K562 (cell line): Measurements from ENCODE around the gene RDM1. TPM values are rescaled to one million over a fixed set of nuclear protein-coding genes. Genes with fewer than 3 reads are reported as not detected.

Experiments
- ATAC-seq: fragments of 200-7000 bp; cut with Tn5 transposase; 3 replicates; pipeline ENCODE4 v1.9.1; 2020; ENCODE audit warnings: moderate library complexity
- BruUV-seq: library from RNA; stranded (reverse); fragments of 400-500 nt; replicated peaks from 2 replicates; lab custom pipeline; 2021; lab: Mats Ljungman, UMichigan
- CTCF ChIA-PET: fragments of 300-600 bp; formaldehyde crosslinking; extraction: SDS; loops from one replicate; lab custom pipeline; 2021; ENCODE audit warnings: low intra/inter-chr PET ratio; lab: Yijun Ruan, JAX
- POLR2A ChIA-PET: fragments of 300-600, 350-650 bp; sonication (Branson Sonifier 250); formaldehyde crosslinking; extraction: SDS; loops from one replicate; lab custom pipeline; 2021; ENCODE audit warnings: antibody characterized with exemption, inconsistent platforms; lab: Yijun Ruan, JAX
- DNase-seq, 4 experiments: peaks; one replicate each; pipeline versions ENCODE4 v3.0.0 to v3.0.0-alpha.2; 2011 to 2018; ENCODE audit warnings: low spot score in 3 of 4, mixed read lengths in 3 of 4; ENCODE audit errors: extremely low read depth in 1 of 4
- FAIRE-seq: peaks from 2 replicates; lab custom pipeline; 2011; peaks lifted over from hg19 to GRCh38; lab: Jason Lieb, UNC
- H2AFZ ChIP-seq: 2 replicates; pipeline ENCODE4 v1.6.0; 2011; ENCODE audit warnings: low read depth, low read length, control low read depth, inconsistent platforms
- H3K27ac ChIP-seq: fragments of 200-600 bp; 3 replicates; pipeline ENCODE4 v1.8.0; 2011; ENCODE audit warnings: low read depth, mild to moderate bottlenecking, control low read depth, inconsistent platforms, low read length, moderate library complexity, mixed read lengths; ENCODE audit errors: extremely low read depth
- H3K27me3 ChIP-seq, 2 experiments: fragments of 300-600 bp in 1 of 2; 2 replicates in 1 of 2; 3 replicates in 1 of 2; pipeline versions ENCODE4 v1.6.0 to v1.8.0; 2011; ENCODE audit warnings: inconsistent platforms in 2 of 2, low read length in 2 of 2, mild to moderate bottlenecking in 1 of 2, mixed read lengths in 1 of 2, moderate library complexity in 1 of 2; ENCODE audit not compliant: control insufficient read depth in 2 of 2, insufficient read depth in 2 of 2
- H3K36me3 ChIP-seq: fragments of 300-600 bp; 3 replicates; pipeline ENCODE4 v1.8.0; 2011; ENCODE audit warnings: mild to moderate bottlenecking, low read length, inconsistent platforms; ENCODE audit not compliant: control insufficient read depth, insufficient read depth
- H3K4me1 ChIP-seq, 2 experiments: fragments of 200-600 bp in 1 of 2; replicated peaks in 1 of 2; 2 replicates in 1 of 2; 3 replicates in 1 of 2; pipeline versions ENCODE4 v1.5.1 to v1.8.0; 2011; ENCODE audit warnings: inconsistent platforms in 2 of 2, low read length in 2 of 2, mild to moderate bottlenecking in 1 of 2, mixed read lengths in 1 of 2, moderate library complexity in 1 of 2; ENCODE audit not compliant: control insufficient read depth in 2 of 2, insufficient read depth in 2 of 2
- H3K4me2 ChIP-seq: 2 replicates; pipeline ENCODE4 v1.6.1; 2011; ENCODE audit warnings: low read length, control low read depth, inconsistent platforms, mixed read lengths; ENCODE audit not compliant: insufficient read depth
- H3K4me3 ChIP-seq: fragments of 200-600 bp; sonication (generic), shearing (Covaris generic); 2 replicates; pipeline ENCODE4 v1.5.1; 2016; ENCODE audit warnings: control low read depth, inconsistent platforms
- H3K79me2 ChIP-seq: fragments of 200-600 bp; 3 replicates; pipeline ENCODE4 v1.8.0; 2011; ENCODE audit warnings: low read length, inconsistent platforms; ENCODE audit not compliant: control insufficient read depth, insufficient read depth
- H3K9ac ChIP-seq, 2 experiments: 2 replicates each; pipeline versions ENCODE4 v1.6.0 to v1.6.1; 2011; ENCODE audit warnings: low read depth in 2 of 2, low read length in 2 of 2, control low read depth in 1 of 2, inconsistent platforms in 1 of 2, mild to moderate bottlenecking in 1 of 2, mixed read lengths in 1 of 2; ENCODE audit not compliant: insufficient read depth in 1 of 2
- H3K9me1 ChIP-seq: one replicate; pipeline ENCODE4 v1.6.0; 2011; ENCODE audit warnings: inconsistent platforms, mild to moderate bottlenecking, low read length, moderate library complexity; ENCODE audit not compliant: control insufficient read depth, insufficient read depth
- H3K9me3 ChIP-seq: replicated peaks from 2 replicates; pipeline ENCODE4 v1.5.1; 2011; ENCODE audit warnings: low read depth, low read length, inconsistent platforms; ENCODE audit not compliant: control insufficient read depth, insufficient read depth
- H4K20me1 ChIP-seq: replicated peaks from 2 replicates; pipeline ENCODE4 v1.6.1; 2011; ENCODE audit warnings: low read length, inconsistent platforms, mixed read lengths; ENCODE audit not compliant: control insufficient read depth, insufficient read depth
- CREB3L1 ChIP-seq: fragments of 450-650 bp; IDR thresholded peaks from 2 replicates; pipeline ENCODE4 v1.6.1; 2014; ENCODE audit warnings: low read depth, mild to moderate bottlenecking, moderate library complexity, borderline replicate concordance
- ETV5 ChIP-seq: sonication (generic); formaldehyde crosslinking; IDR thresholded peaks from 2 replicates; pipeline ENCODE4 v1.4.0; 2020; ENCODE audit warnings: low read depth, mild to moderate bottlenecking, missing genetic modification reagents
- GTF2F1 ChIP-seq: IDR thresholded peaks from 2 replicates; pipeline ENCODE4 v1.6.1; 2011; ENCODE audit warnings: low read depth, low read length, improper control_type of control experiment
- HBP1 ChIP-seq: fragments of 450-650 bp; formaldehyde crosslinking; IDR thresholded peaks from 2 replicates; pipeline ENCODE4 v1.4.0; 2022; ENCODE audit warnings: missing genetic modification characterization
- KHSRP ChIP-seq: fragments of 450-650 bp; IDR thresholded peaks from 2 replicates; pipeline ENCODE4 v1.6.1; 2017
- LCOR ChIP-seq: sonication (generic); formaldehyde crosslinking; IDR thresholded peaks from 2 replicates; pipeline ENCODE4 v1.8.0; 2022; ENCODE audit warnings: mild to moderate bottlenecking, missing genetic modification reagents
- NFIX ChIP-seq: fragments of 250-450 bp; sonication (Bioruptor Pico); IDR thresholded peaks from 2 replicates; pipeline ENCODE4 v1.4.0; 2020; ENCODE audit warnings: low read depth, mild to moderate bottlenecking, moderate library complexity
- PTTG1 ChIP-seq: fragments of 450-650 bp; IDR thresholded peaks from 2 replicates; pipeline ENCODE4 v1.6.1; 2016; ENCODE audit warnings: low read depth, mild to moderate bottlenecking, missing genetic modification characterization, missing compliant biosample characterization
- SMAD4 ChIP-seq: fragments of 250-450 bp; sonication (Bioruptor Pico); conservative IDR thresholded peaks from 2 replicates; pipeline ENCODE4 v1.8.0; 2021; ENCODE audit warnings: inconsistent platforms, mild to moderate bottlenecking, moderate library complexity
- SMARCA4 ChIP-seq: fragments of 450-650 bp; IDR thresholded peaks from 2 replicates; pipeline ENCODE4 v1.6.1; 2016
- SMARCE1 ChIP-seq: fragments of 450-650 bp; IDR thresholded peaks from 2 replicates; pipeline ENCODE4 v1.7.1; 2016; ENCODE audit warnings: mild to moderate bottlenecking
- TCF7L2 ChIP-seq: fragments of 150-350 bp; IDR thresholded peaks from 2 replicates; pipeline ENCODE4 v1.6.1; 2016; ENCODE audit warnings: low read depth, mild to moderate bottlenecking, low read length, moderate library complexity
- ZNF140 ChIP-seq: fragments of 250-450 bp; sonication (Bioruptor Pico); IDR thresholded peaks from 2 replicates; pipeline ENCODE4 v1.8.0; 2021; ENCODE audit warnings: moderate library complexity, mild to moderate bottlenecking, inconsistent platforms
- ZNF408 ChIP-seq: fragments of 250-450 bp; sonication (Bioruptor Pico); IDR thresholded peaks from 2 replicates; pipeline ENCODE4 v1.4.0; 2020; ENCODE audit warnings: low read depth, mild to moderate bottlenecking, moderate library complexity
- ZNF507 ChIP-seq: conservative IDR thresholded peaks from 2 replicates; pipeline ENCODE4 v1.6.1; 2017; ENCODE audit warnings: missing genetic modification characterization, missing compliant biosample characterization
- ZNF586 ChIP-seq: fragments of 450-650 bp; formaldehyde crosslinking; conservative IDR thresholded peaks from 2 replicates; pipeline ENCODE4 v1.4.0; 2020; ENCODE audit warnings: mild to moderate bottlenecking, moderate library complexity
- WGBS: fragments of 100-300 bp; shearing (Covaris generic); methylation state at CpG from one replicate; pipeline ENCODE4 v1.1.6; 2016; ENCODE audit warnings: low coverage, mixed read lengths; ENCODE audit not compliant: insufficient coverage; ENCODE audit errors: missing lambda C conversion rate; 5-methylcytosine and 5-hydroxymethylcytosine counted together
- in situ Hi-C: fragments of 300-500 bp; cut with MboI; formaldehyde crosslinking; loops from 4 replicates; pipeline ENCODE4 v1.15.0; 2018; ENCODE audit warnings: inconsistent platforms, mixed read lengths
- intact Hi-C: fragments of 100-400 bp; cut with micrococcal nuclease; formaldehyde crosslinking; loops from 2 replicates; pipeline ENCODE4 v1.14.2; 2022
- polyA plus RNA-seq, 8 experiments: library from polyadenylated mRNA; depleted of rRNA in 4 of 8; stranded (reverse) in 5 of 8; unstranded in 3 of 8; fragments of >200 nt; fragmentation: Nextera tagmentation in 2 of 8; fragmentation: Illumina TruSeq in 1 of 8; extraction: Ambion mirVana in 2 of 8; extraction: Trizol in 1 of 8; gene quantifications; 2 replicates each; pipeline versions ENCODE4 v1.2.1 to v1.2.3, GENCODE V29; 2011 to 2014; ENCODE audit warnings: inconsistent platforms in 1 of 8, missing spikeins in 1 of 8
- total RNA-seq, 7 experiments: library from RNA; depleted of rRNA in 6 of 7; stranded (reverse); fragments of >200 nt in 6 of 7; fragmentation: Illumina TruSeq in 2 of 7; extraction: Trizol in 2 of 7; gene quantifications; 2 replicates each; pipeline versions ENCODE4 v1.2.1 to v1.2.3, GENCODE V29; 2011 to 2021; ENCODE audit warnings: low replicate concordance in 1 of 7
- TF ChIP-seq, protein P1 (sequence below): fragments of 450-650 bp; conservative IDR thresholded peaks from 2 replicates; pipeline ENCODE4 v1.6.1; 2016; ENCODE audit warnings: missing genetic modification characterization, low read depth, mild to moderate bottlenecking, control low read depth, missing compliant biosample characterization
- TF ChIP-seq, protein P2 (sequence below): fragments of 200-800 bp; sonication (Bioruptor generic); IDR thresholded peaks from 2 replicates; pipeline ENCODE4 v1.6.1; 2017; ENCODE audit warnings: missing genetic modification characterization, missing compliant biosample characterization

RDM1 gene
- total and polyA plus RNA-seq, 9 of the 15 experiments (the other 6 are each of a cell fraction or from before 2014, with no cell fraction given), result 2.5 to 11.2 (median 5.4) TPM

DNA sequence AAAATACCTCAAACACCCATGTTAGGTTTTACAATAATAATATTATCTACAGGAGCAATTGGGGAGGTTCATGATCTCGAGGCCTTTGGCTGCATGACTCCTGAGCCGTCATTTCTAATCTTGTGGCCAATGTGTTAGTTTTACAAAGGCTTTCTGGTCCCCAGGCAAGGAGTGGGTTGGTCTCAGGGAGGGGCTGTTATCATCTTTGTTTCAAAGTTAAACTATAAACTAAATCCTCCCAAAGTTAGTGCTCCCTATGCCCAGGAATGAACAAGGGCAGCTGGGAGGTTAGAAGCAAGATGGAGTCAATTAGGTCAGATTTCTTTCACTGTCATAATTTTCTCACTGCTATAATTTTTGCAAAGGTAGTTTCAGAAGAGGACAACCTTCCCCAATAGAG, 41.3 kb downstream of the RDM1 start:
- no peaks in the 10 kb centered on the region for H3K9me1 ChIP-seq
- FAIRE-seq, result no peak
- intact Hi-C loops, result no loop called here
- no peaks in the 10 kb centered on the region for H3K79me2 ChIP-seq
- no peaks in the 10 kb centered on the region for H3K9me3 ChIP-seq
- no peaks in the 10 kb centered on the region for H3K27me3 ChIP-seq
- H3K4me2 ChIP-seq, result no peak overlapping the region
- H4K20me1 ChIP-seq, result no peaks in the 10 kb centered on the region
- DNase-seq, result no peak
- no peak for ATAC-seq
- ChIA-PET POLR2A (interaction anchor here (0.7 to 2.0 kb wide), 5 partner anchors 9 to 112 kb away, joined by 3 to 9 read pairs (median 5); partner anchors contain the start of gene CCL5), CTCF (no interaction called here)
- no peak overlapping the region for H3K9ac ChIP-seq
- H3K27ac ChIP-seq, result no peak overlapping the region
- H3K4me1 ChIP-seq, result peaks cover 0 to 7% of the 10 kb centered on the region in 2 experiments; a peak in 2 of 5 replicates
- 19% methylated on average over 2 of the region's 2 CpGs for WGBS
- H2AFZ ChIP-seq, result peak overlapping the region; percentile 17
- no peaks in the 10 kb centered on the region for H3K36me3 ChIP-seq
- no peak overlapping the region for H3K4me3 ChIP-seq
- no TSS peak for BruUV-seq
- in situ Hi-C loops, result no loop called here
- TF ChIP-seq ZNF408 (CRISPR knock-in tag) (no peak), LCOR (no peak), ETV5 (CRISPR knock-in tag) (no peak), SMARCE1 (no peak), ZNF586 (CRISPR knock-in tag) (no peak), NFIX (CRISPR knock-in tag) (no peak), ZNF140 (CRISPR knock-in tag) (no peak), SMARCA4 (no peak), ZNF507 (tag) (no peak), GTF2F1 (no peak), HBP1 (CRISPR knock-in tag) (no peak), CREB3L1 (no peak), SMAD4 (CRISPR knock-in tag) (0 out of 2 replicates have a peak, but pooled peaks have one; percentile 21), PTTG1 (0 out of 2 replicates have a peak, but pooled peaks have one; percentile 41), KHSRP (no peak), TCF7L2 (no peak)
- TF ChIP-seq, protein P1, sequence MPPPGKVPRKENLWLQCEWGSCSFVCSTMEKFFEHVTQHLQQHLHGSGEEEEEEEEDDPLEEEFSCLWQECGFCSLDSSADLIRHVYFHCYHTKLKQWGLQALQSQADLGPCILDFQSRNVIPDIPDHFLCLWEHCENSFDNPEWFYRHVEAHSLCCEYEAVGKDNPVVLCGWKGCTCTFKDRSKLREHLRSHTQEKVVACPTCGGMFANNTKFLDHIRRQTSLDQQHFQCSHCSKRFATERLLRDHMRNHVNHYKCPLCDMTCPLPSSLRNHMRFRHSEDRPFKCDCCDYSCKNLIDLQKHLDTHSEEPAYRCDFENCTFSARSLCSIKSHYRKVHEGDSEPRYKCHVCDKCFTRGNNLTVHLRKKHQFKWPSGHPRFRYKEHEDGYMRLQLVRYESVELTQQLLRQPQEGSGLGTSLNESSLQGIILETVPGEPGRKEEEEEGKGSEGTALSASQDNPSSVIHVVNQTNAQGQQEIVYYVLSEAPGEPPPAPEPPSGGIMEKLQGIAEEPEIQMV (tag), result 0 out of 2 replicates have a peak, but pooled peaks have one; percentile 56
- TF ChIP-seq, protein P2, sequence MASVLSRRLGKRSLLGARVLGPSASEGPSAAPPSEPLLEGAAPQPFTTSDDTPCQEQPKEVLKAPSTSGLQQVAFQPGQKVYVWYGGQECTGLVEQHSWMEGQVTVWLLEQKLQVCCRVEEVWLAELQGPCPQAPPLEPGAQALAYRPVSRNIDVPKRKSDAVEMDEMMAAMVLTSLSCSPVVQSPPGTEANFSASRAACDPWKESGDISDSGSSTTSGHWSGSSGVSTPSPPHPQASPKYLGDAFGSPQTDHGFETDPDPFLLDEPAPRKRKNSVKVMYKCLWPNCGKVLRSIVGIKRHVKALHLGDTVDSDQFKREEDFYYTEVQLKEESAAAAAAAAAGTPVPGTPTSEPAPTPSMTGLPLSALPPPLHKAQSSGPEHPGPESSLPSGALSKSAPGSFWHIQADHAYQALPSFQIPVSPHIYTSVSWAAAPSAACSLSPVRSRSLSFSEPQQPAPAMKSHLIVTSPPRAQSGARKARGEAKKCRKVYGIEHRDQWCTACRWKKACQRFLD, result no peak
